Measurements from ENCODE around the gene SCN3B.

DNA sequence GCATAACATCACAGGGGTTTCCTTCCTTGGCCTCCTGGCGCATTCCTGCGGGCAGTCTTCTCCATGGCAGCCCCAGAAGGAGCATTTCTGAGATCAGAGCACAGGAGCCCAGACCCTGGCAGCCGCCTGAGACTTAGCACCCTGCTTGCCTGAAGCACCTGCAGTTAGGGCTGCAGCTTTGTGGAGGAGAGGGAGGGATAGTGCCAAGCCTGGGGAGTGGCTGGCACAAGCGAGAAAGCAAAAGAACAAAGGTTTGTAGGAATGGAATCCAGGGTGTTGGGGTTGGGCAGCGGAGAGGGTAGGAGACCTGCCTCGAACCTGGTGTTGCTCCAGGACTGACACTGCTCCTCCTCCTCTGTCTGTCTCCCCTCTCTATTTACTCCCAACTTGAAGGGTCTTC is 66.9 kb downstream of the SCN3B start:
- TF ChIP-seq, protein P1, sequence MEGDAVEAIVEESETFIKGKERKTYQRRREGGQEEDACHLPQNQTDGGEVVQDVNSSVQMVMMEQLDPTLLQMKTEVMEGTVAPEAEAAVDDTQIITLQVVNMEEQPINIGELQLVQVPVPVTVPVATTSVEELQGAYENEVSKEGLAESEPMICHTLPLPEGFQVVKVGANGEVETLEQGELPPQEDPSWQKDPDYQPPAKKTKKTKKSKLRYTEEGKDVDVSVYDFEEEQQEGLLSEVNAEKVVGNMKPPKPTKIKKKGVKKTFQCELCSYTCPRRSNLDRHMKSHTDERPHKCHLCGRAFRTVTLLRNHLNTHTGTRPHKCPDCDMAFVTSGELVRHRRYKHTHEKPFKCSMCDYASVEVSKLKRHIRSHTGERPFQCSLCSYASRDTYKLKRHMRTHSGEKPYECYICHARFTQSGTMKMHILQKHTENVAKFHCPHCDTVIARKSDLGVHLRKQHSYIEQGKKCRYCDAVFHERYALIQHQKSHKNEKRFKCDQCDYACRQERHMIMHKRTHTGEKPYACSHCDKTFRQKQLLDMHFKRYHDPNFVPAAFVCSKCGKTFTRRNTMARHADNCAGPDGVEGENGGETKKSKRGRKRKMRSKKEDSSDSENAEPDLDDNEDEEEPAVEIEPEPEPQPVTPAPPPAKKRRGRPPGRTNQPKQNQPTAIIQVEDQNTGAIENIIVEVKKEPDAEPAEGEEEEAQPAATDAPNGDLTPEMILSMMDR (conservative IDR thresholded peaks at IDR 0.05; ENCODE audit: low read length), result no peak
- no peak for TF ChIP-seq EZH2phosphoT487 (IDR thresholded peaks at IDR 0.05; ENCODE audit: borderline replicate concordance, low read depth, low read length)

Data from OCI-LY7 (cell line).